ENCODE data around the gene NDUFC1. TPM values are rescaled to one million over a fixed set of nuclear protein-coding genes. Genes with fewer than 3 reads are reported as not detected.

NDUFC1 gene
- total and polyA plus RNA-seq, 9 of the 15 experiments (the other 6 are each of a cell fraction or from before 2014, with no cell fraction given), result 58.9 to 378 (median 120) TPM

GRCh38 chr4:139301113-139301820, 1.0 kb downstream of the NDUFC1 start, which contains the start of gene NAA15 (continued):
- TF ChIP-seq, protein P1, sequence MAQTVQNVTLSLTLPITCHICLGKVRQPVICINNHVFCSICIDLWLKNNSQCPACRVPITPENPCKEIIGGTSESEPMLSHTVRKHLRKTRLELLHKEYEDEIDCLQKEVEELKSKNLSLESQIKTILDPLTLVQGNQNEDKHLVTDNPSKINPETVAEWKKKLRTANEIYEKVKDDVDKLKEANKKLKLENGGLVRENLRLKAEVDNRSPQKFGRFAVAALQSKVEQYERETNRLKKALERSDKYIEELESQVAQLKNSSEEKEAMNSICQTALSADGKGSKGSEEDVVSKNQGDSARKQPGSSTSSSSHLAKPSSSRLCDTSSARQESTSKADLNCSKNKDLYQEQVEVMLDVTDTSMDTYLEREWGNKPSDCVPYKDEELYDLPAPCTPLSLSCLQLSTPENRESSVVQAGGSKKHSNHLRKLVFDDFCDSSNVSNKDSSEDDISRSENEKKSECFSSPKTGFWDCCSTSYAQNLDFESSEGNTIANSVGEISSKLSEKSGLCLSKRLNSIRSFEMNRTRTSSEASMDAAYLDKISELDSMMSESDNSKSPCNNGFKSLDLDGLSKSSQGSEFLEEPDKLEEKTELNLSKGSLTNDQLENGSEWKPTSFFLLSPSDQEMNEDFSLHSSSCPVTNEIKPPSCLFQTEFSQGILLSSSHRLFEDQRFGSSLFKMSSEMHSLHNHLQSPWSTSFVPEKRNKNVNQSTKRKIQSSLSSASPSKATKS (CRISPR knock-in tag; IDR thresholded peaks at IDR 0.05), result no peak
- TF ChIP-seq BRD9 (IDR thresholded peaks at IDR 0.05; ENCODE audit: low read depth, partially characterized antibody) (peak; percentile 9), NELFE (IDR thresholded peaks at IDR 0.05; ENCODE audit: insufficient read depth, insufficient read length) (no peak), LARP7 (IDR thresholded peaks at IDR 0.05) (peak; percentile 67; the same call in 1 of the 2 replicates), MBD1 (CRISPR knock-in tag; IDR thresholded peaks at IDR 0.05) (no peak), KHSRP (IDR thresholded peaks at IDR 0.05) (no peak), ZNF3 (CRISPR knock-in tag; IDR thresholded peaks at IDR 0.05) (no peak), CBX3 (IDR thresholded peaks at IDR 0.05; ENCODE audit: borderline replicate concordance in 1 of 2, low read length in 2 of 2) (peak in 1 of 2 experiments; percentile 61; a peak in 1 of 3 replicates), ZNF551 (CRISPR knock-in tag; IDR thresholded peaks at IDR 0.05) (no peak), ZNF79 (CRISPR knock-in tag; IDR thresholded peaks at IDR 0.05; ENCODE audit: low read depth) (no peak), ZNF583 (CRISPR knock-in tag; IDR thresholded peaks at IDR 0.05) (no peak), KDM4B (IDR thresholded peaks at IDR 0.05; ENCODE audit: borderline replicate concordance in 2 of 2, low read depth in 1 of 2) (no peak), SAFB2 (IDR thresholded peaks at IDR 0.05; ENCODE audit: borderline replicate concordance, low read depth, low read length, severe bottlenecking) (no peak), PHB2 (IDR thresholded peaks at IDR 0.05; ENCODE audit: low read depth) (no peak), CC2D1A (IDR thresholded peaks at IDR 0.05) (no peak; the same call in 1 of the 2 replicates), ZNF707 (CRISPR knock-in tag; conservative IDR thresholded peaks at IDR 0.05) (no peak), JUND (IDR thresholded peaks at IDR 0.05; ENCODE audit: borderline replicate concordance, low read depth, low read length) (no peak; the same call in 1 of the 2 replicates), JUND (tag; IDR thresholded peaks at IDR 0.05; ENCODE audit: borderline replicate concordance, low read depth, low read length) (no peak), FOXM1 (IDR thresholded peaks at IDR 0.05; ENCODE audit: low read depth) (no peak), FOXM1 (CRISPR knock-in tag; IDR thresholded peaks at IDR 0.05; ENCODE audit: low read depth) (no peak; the same call in 1 of the 2 replicates), MTA3 (IDR thresholded peaks at IDR 0.05; ENCODE audit: borderline replicate concordance) (peak; percentile 73; the same call in 1 of the 2 replicates), ATF7 (IDR thresholded peaks at IDR 0.05) (peak; percentile 77), PHF20 (IDR thresholded peaks at IDR 0.05; ENCODE audit: partially characterized antibody) (peak; percentile 89), SUPT5H (IDR thresholded peaks at IDR 0.05) (peak; percentile 91)
- TF ChIP-seq, protein P2, sequence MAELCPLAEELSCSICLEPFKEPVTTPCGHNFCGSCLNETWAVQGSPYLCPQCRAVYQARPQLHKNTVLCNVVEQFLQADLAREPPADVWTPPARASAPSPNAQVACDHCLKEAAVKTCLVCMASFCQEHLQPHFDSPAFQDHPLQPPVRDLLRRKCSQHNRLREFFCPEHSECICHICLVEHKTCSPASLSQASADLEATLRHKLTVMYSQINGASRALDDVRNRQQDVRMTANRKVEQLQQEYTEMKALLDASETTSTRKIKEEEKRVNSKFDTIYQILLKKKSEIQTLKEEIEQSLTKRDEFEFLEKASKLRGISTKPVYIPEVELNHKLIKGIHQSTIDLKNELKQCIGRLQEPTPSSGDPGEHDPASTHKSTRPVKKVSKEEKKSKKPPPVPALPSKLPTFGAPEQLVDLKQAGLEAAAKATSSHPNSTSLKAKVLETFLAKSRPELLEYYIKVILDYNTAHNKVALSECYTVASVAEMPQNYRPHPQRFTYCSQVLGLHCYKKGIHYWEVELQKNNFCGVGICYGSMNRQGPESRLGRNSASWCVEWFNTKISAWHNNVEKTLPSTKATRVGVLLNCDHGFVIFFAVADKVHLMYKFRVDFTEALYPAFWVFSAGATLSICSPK (IDR thresholded peaks at IDR 0.05; ENCODE audit: borderline replicate concordance), result no peak

All from K562 (cell line).